SH-SY5Y (cell line): ENCODE data around the gene C12orf75.

Source experiments
- GATA2 ChIP-seq: IDR thresholded peaks from 2 replicates; pipeline ENCODE4 v1.6.1; 2011; ENCODE audit warnings: mild to moderate bottlenecking, low read depth, low read length
- GATA3 ChIP-seq: IDR thresholded peaks from 2 replicates; pipeline ENCODE4 v1.6.1; 2011; ENCODE audit warnings: low read depth, mild to moderate bottlenecking, low read length, moderate library complexity

C12orf75 gene

DNA sequence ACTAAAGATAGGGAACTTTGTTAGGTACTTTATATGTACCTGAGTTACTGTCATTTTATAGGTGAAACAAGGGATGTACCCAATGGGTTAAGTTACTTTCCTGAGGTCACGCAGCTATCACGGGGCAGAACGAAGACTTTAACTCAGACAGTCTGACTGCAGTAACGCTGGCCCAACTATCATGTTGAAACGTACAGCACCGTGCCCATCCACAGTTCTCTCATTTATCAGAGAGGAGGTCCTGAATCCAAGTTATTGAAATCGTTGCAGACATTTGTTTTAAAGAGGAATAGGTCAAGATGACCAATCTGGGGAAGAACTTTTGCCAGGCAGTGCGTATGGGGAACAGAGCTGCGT, 587 bp upstream of the C12orf75 start:
- no peak for TF ChIP-seq GATA3
- no peak for TF ChIP-seq GATA2

DNA sequence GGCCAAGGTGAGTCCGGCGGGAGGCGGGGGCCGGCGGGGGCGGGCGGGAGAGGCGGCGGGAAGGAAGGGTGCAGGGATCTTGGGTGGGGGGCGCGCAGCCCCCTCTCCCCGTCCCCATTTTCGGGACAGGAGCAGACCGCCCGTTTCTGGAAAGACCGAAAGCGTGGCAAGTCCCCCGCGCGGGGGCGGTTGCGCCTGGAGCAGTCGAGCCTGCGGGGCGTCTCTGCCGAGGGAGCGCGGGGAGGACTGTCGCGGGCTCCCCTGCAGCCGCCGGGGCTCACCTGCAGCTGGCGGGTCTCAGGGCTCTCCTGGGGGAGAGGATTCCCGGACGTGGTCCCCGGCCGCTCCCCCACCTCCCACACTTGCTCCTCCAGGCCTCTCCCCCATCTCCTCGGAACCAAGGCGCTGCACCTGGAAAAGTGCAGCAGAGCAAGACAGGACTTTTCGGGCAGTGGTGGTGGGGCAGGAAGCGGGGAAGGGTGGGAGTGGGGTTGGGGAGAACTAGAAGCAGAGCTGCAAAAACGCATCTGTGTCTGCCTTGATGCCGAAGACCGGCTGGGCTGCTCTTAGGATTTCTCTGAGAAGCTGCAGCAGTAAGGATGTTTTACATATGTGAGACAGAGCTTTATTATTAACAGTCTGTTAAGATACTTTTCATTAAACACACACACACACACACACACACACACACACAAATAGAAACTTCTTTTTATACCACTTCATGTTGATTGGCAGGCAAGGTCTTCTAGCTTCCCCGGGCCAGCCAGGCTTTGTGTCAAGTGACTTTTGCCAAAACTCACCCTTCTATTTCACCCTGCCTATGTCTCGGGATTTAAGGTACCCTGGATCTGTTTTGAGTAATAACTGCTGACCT, 677 bp downstream of the C12orf75 start:
- TF ChIP-seq GATA2 (no peak), GATA3 (no peak)

DNA sequence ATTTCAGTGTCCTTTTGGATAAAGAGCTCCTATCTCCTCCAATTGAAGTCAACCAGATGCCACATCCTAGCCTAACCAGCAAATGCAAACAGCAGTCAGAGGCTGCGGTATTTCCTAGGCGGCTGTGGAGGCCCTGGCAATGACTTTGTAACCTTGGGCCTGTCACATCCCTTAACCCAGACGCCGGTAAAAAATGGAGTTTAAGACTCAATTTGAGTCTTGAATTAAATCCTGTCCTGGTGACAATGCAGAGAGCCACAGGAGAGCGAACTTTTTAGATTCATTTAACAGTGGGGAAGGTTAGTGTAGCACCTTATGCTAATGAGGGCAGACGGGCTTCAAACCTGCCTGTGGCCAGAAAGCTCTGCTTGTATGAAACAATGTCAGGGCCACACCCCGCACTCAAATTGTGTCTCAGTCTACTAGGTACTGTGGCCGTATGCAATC, 1.3 kb downstream of the C12orf75 start:
- TF ChIP-seq GATA3: no peak
- TF ChIP-seq GATA2: no peak

DNA sequence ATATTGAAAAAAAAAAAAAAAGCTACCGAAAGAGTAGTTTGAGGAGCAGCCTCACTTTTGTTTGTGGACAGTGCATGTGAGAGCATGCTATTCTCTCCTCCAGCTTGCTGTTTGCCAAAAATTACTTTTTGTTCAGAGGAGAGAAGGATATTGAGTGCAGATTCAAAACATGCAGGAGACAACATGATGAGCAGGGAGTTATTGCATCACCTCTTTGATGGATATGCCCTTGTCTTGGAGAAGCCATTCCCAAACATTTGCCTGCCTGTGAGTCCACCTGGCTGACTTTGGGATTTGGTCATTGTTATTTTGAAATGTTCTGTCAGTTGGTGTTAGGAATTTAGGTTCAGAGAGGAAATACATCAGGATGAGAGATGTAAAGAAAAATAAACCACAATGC, 2.4 kb downstream of the C12orf75 start:
- no peak for TF ChIP-seq GATA2
- no peak for TF ChIP-seq GATA3

DNA sequence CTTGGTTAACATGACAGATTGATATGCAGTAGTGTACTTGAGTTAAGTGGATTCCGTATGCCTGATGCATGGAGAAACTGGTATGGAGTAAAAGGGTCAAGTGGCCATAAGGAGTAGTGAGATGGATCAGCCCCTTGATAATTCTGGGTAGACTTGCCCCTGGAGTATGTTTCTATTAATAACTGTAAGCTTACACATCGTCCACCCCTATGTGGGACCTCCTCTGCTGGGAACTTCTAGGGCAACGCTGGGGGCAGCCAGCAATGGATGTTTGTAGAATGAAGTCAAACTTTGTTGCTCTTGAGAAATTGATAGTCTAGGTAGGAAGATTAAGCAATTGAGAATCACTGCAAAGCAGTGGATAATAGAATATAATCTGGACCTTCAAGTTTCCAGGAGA, 3.5 kb downstream of the C12orf75 start:
- TF ChIP-seq GATA2: no peak
- TF ChIP-seq GATA3: no peak

DNA sequence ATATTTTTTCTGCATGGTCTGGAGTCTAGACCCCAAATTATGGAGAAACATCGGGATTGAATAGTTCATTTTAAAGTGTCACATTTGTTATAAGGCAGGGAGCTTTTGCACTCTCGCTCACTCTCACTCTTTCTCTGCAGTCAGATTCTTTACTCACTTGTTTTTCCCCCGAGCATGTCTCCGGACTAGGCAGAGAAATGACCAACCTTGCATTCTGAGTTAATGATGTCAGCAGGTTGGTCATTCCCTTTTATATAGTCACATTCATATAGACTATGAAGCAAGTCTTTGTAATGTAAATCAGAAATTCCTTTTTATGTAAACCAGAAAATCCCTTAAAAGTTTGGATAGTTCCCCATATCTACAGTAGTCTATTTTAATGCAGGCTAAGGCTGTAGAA, 4.1 kb downstream of the C12orf75 start:
- TF ChIP-seq GATA3 (no peak), GATA2 (no peak)

DNA sequence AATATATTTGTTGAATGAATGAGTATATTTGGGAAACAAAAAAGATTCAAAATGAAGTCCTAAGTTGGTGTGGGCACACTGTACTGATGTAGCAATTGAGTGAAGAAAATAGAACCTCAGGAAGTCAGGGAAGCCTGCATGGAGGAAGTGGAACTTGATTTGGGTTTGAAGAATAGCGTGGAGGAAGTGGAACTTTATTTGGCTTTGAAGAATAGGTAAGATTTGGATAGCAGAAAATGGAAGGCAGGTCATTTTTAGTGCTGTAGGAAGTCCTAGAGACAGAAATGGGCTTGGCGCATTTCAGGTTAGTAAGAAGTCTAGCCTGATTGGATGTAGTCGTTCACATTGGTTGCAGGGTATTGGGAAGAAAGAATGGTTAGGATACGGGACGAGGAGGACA, 5.4 kb downstream of the C12orf75 start:
- TF ChIP-seq GATA3 (no peak), GATA2 (no peak)

DNA sequence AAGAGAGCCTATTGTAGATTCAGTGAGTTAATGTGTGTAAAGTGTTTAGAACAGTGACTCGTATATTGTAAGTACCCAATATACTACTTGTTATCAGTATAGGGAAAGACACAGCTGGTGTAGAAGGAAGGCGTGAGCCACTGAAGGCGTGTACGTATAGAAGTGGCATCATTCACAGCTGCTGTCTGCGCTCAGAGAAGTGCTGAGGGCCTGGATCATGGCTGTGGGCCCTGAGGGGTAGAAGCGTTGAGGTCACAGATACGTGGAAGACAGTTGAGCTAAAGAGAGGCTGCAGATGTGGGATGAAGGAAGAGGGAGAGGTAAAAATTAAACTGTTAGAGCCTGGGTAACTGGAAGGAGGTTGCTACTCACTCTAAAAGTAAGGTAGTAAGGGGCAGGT, 5.9 kb downstream of the C12orf75 start:
- no peak for TF ChIP-seq GATA3
- no peak for TF ChIP-seq GATA2

DNA sequence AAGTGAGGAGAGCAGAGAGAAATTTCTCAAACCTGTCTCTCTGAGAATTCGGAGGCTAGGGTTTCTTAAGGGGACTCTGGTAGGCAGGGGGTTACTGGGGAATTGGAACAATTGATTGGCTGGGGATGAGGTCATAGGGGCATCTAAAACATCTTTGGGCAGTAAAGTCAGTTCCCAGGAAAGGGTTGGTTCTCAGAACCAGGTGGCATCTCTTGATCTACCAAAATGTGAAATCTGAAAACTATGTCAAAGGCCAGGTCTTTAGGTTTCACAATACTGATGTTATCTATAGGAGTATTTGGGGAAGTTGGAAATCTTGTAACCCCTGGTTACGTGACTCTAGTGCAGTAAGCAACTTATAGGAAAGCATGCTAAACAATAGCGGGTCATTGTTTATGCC, 6.9 kb downstream of the C12orf75 start:
- TF ChIP-seq GATA2 (no peak), GATA3 (no peak)

DNA sequence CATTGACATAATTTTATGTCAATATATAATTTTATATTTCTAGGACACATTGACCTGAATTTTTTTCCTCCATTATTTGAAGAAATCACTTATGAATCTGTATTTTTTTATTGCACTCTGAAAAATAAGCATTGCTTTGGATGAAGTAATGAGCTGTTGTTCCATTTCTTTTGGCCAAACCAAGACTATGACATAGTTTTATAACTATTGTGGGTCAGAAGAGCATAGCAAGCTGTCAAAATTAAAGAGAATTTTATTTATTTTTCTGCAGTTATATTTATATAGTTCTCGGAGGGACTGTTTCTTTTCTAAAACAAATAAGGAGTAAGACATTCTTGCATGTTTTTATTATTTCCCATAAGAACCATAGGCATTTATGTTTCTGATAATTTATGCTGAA, 8.5 kb downstream of the C12orf75 start:
- no peak for TF ChIP-seq GATA3

DNA sequence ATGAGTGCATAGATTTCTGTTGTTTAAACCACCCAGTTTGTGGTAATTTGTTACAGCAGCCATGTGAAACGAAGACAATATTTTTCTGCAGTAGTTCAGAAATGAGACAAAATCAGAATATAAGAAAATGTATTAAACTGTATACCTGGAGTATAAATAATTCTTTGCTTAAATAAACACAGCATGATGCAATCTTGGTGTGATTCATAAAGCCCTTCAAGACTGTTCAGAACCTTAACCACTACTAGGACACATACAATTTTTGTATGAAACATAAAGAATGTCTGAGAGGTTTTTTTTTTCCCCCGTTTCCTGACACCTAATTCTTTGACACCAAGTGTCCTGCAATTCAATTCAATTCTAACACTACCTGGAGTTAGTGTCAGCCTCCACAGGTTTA, 10.5 kb downstream of the C12orf75 start:
- TF ChIP-seq GATA3 (no peak), GATA2 (no peak)

DNA sequence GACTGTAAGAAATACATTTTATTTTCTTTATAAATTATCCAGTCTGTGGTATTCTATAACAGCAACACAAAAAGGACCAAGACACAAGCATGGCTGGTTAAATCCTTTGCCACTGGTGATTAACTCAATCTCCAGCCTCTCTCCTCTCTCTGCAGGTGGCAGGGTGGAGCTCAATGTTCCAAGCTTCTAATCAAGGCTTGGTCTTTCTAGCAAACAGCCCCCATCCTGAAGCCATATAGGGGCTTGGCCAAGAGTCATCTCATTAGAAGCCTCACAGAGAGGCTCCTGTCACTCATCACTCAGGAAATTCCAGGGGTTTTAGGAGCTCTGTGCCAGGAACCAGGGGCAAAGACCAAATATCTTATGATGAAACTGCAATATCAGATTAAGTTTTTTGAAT, 12.0 kb downstream of the C12orf75 start:
- no peak for TF ChIP-seq GATA3
- TF ChIP-seq GATA2: no peak

DNA sequence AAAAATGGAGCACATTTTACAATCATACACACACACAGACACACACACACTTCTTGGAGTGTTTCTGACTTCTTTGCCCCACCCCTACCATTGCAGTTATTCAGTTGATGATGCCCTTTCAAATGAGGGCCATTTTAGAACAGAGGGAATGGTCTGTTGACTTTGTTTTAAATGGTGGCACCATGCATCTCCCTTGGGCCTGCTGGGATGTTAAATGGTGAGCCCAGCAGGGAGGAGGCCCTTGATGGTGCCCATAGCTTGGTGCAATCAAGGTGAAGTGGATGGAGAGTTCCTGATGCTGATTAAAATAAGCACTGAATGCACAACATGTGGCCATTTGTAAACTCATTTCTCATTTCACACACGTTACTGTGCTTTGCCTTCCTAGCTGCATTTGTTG, 13.3 kb downstream of the C12orf75 start:
- no peak for TF ChIP-seq GATA3
- no peak for TF ChIP-seq GATA2

DNA sequence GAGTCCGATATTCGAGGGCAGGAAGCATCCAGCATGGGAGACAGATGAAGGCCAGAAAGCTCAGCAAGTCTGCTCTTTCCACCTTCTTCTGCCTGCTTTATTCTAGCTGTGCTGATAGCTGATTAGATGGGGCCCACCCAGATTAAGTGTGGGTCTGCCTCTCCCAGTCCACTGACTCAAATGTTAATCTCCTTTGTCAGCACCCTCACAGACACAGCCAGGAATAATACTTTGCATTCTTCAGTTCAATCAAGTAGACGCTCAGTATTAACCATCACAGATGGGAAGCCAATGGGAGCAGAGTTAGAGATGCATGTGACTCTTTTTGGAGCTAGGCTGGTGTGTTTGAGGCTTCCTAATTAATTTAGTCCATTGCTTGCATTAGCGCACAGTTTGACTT, 17.0 kb downstream of the C12orf75 start:
- TF ChIP-seq GATA2 (no peak), GATA3 (no peak)

DNA sequence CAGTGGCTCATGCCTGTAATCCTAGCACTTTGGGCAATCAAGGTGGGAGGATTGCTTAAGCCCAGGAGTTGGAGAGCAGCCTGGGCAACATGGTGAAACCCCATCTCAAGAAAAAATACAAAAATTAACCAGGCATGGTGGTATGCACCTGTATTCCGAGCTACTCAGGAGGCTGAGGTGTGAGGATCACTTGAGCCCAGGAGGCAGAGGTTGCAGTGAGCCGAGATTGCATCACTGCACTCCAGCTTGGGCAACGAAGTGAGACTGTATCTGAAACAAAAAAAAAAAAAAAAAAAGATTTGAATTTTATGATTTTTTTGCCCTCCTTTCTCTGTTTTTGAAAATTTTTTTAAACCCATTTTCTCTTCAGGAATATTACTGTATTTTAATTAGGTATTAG, 17.7 kb downstream of the C12orf75 start:
- TF ChIP-seq GATA2 (no peak), GATA3 (no peak)

DNA sequence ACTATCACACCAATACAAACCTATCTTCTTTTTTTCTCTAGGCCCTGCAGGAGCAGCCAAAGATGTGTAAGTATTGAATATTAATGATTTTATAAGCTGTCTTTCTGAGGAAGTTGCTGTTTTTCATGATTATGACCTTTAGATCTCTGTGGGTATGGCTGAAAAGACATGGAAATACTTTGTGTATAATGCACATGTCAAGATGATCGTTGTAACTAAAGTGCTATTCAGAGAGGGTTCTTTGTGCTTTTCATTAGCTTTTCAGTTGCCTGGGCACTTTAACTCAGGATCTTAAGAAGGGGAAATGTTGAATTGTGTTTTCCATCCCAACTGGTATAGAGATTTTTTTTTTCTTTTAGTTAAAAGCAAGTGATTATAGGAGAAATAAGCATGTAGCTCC, 18.1 kb downstream of the C12orf75 start:
- TF ChIP-seq GATA3: no peak
- no peak for TF ChIP-seq GATA2

DNA sequence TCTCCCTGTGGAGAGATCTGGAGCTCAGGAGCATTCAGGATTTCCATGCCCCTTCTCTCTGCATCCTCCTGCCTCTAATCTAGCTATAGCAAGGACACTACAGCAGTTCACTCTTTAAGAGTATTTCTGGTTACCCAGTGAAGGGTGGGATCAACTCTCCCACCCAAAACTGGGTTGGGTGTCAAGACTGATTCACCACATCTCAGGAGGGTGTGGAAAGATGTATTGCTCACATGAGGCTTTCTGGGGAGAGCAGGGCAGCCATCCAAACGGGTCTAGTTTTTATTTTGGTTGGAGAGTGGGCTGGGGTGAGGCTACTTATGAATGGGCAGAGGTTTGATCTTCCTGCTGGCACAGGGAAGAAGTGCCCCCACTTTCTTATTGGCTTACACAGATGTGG, 18.6 kb downstream of the C12orf75 start:
- TF ChIP-seq GATA2 (no peak), GATA3 (no peak)

DNA sequence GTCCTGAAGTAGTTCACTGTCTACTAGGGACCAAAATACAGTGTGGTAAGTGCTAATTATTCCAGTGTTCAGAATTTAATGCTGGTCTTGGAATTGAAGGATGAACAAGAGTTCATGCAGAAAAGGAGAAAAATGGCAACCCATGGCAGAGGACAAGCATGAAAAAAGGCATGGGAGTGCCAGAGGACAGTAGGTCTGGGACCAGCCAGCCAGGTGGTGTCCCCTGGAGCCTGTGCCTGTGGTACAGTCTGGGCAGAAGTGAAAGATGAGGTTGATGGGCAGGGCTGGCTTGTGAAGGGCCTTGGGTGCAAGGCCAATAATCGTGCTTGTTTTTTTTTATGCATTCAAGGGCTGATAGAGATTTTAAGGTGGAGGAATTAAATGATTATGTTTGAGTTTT, 21.0 kb downstream of the C12orf75 start:
- TF ChIP-seq GATA3 (no peak), GATA2 (no peak)
